ENCODE measurements around the gene RAI1.

Gene RAI1

DNA sequence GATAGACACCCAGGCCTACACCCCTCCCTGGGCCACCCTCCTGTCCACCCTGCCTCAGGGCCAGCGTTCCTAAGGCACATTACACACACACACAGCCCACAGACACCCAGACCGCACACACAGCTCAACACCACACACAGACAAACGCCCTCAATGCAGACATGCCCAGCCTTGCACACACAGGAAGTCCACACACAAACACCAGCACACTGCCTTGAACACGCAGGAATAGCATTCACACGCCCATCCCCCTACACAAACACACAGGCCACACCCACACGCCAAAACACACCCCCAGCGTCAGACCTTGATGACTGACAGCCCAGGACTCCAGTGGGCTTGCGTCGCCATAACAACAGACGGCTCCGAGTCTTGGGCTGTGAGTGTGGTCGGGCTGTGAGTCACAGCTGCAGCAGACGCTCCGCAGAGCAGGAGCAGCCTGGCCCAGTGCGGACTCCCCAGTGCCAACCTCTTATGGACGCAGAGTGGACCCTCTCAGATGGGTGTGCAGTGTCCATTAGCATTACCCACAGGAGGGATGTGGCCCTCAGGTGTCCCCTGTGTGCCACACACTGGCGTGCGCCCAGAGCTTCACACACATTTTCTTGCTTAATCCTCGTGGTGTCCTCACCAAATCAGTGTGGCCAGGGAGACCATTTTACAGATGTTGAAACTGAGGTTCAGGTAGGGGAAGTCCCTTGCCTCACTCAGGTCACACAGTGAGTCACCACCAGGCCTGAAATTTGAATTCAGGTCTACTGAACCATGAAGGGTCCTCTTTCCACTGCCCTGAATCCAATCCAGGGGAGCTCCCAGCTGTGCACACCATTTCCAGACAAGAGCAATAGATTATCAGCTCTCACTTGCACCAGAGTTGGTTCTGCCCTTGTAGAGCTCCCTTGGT, 17.8 kb upstream of the RAI1 start:
- Histone ChIP-seq H3K36me3 (ENCODE audit: control insufficient read depth in 5 of 5, insufficient read depth in 5 of 5, low read length in 5 of 5) (no peaks in the 10 kb centered on the region), H3K9me3 (ENCODE audit: control insufficient read depth in 5 of 5, low read length in 5 of 5) (peaks cover 0 to 9% (median 6%) of the 10 kb centered on the region in 5 donors), H3K27me3 (ENCODE audit: control insufficient read depth in 5 of 5, insufficient read depth in 4 of 5, low read length in 5 of 5) (peaks cover 0 to 11% (median 0%) of the 10 kb centered on the region in 5 donors), H3K4me1 (ENCODE audit: control insufficient read depth in 5 of 5, insufficient read depth in 5 of 5, low read length in 5 of 5) (peaks cover 0 to 6% (median 3%) of the 10 kb centered on the region in 5 donors), H3K27ac (ENCODE audit: low read depth, low read length) (no peak overlapping the region), H3K9ac (ENCODE audit: low read length in 5 of 5) (no peak overlapping the region), H3K4me3 (ENCODE audit: low read depth in 1 of 5, low read length in 5 of 5) (no peak overlapping the region)

DNA sequence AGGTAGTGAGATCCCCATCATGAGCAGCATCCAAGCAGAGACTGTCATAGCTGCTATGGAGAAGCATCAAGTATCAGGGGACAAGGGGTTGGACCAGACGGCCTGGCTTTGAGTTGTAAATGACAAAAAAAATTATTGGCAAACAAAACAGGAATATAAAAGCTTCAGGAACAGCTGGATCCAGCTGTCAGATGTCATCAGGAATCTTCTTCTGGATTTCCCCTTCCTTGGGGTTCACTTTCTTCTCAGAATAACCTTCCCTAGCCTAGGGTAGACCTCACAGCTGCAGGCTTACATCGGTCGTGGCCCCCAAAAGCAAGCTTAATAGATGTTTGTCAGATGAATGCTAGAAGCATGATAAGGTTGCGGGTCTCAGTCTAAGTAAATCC, 17.2 kb upstream of the RAI1 start:
- Histone ChIP-seq H3K9me3 (ENCODE audit: control insufficient read depth in 5 of 5, low read length in 5 of 5) (peaks cover 0 to 6% (median 3%) of the 10 kb centered on the region in 5 donors), H3K4me1 (ENCODE audit: control insufficient read depth in 5 of 5, insufficient read depth in 5 of 5, low read length in 5 of 5) (peaks cover 0 to 6% (median 3%) of the 10 kb centered on the region in 5 donors), H3K36me3 (ENCODE audit: control insufficient read depth in 5 of 5, insufficient read depth in 5 of 5, low read length in 5 of 5) (no peaks in the 10 kb centered on the region), H3K4me3 (ENCODE audit: low read depth in 1 of 5, low read length in 5 of 5) (no peak overlapping the region), H3K27me3 (ENCODE audit: control insufficient read depth in 5 of 5, insufficient read depth in 4 of 5, low read length in 5 of 5) (peaks cover 0 to 11% (median 0%) of the 10 kb centered on the region in 5 donors), H3K27ac (ENCODE audit: low read depth, low read length) (no peak overlapping the region), H3K9ac (ENCODE audit: low read length in 5 of 5) (no peak overlapping the region)

DNA sequence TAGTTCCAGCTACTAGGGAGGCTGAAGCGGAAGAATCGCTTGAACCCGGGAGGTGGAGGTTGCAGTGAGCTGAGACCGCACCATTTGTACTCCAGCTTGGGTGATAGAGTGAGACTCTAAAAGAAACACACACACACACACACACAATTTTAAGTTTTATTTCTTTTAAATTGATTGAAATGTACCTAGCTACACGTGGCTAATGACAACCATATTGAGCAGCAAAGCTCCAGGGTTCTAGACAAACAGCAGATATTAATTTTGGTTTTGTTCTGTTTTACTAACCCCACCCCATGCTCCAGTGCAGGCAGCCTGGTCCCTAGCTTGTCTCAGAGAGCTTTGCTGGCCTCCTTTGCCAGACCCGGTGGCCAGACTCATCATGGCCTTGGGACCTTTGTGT, 16.0 kb upstream of the RAI1 start:
- Histone ChIP-seq H3K27ac (ENCODE audit: low read depth, low read length) (no peak overlapping the region), H3K36me3 (ENCODE audit: control insufficient read depth in 5 of 5, insufficient read depth in 5 of 5, low read length in 5 of 5) (no peaks in the 10 kb centered on the region), H3K4me1 (ENCODE audit: control insufficient read depth in 5 of 5, insufficient read depth in 5 of 5, low read length in 5 of 5) (peaks cover 0 to 6% (median 3%) of the 10 kb centered on the region in 5 donors), H3K4me3 (ENCODE audit: low read depth in 1 of 5, low read length in 5 of 5) (no peak overlapping the region), H3K27me3 (ENCODE audit: control insufficient read depth in 5 of 5, insufficient read depth in 4 of 5, low read length in 5 of 5) (peaks cover 0 to 11% (median 0%) of the 10 kb centered on the region in 5 donors), H3K9ac (ENCODE audit: low read length in 5 of 5) (no peak overlapping the region), H3K9me3 (ENCODE audit: control insufficient read depth in 5 of 5, low read length in 5 of 5) (no peaks in the 10 kb centered on the region)

DNA sequence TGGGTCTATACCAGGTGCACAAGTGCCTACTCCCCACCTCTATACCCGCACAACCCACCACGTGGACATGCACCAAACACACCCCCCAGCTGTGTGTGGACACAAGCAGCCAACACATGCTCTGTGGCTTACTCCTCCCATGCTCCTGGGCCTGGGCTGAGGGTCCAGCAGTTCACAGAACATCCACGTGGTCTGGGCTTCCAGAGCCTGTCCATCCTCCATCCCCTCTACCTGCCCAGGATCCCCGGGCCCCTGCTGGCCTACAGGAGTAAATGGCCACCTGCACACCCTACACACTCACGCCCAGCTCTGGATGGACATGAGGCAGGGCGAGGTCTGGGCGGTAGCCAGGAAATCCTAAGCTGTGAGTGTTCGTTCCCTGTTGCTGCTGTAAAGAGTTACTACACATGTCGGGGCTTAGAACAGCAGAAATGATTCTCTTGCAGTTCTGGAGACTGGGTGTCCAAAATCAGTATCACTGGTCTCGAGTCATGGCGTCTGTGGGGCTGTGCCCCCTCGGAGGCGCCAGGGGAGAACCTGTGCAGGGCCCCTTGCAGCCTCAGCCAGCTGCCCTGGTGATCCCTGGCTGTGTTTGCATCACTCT, 15.0 kb upstream of the RAI1 start:
- no peaks in the 10 kb centered on the region for H3K36me3 ChIP-seq (ENCODE audit: control insufficient read depth in 5 of 5, insufficient read depth in 5 of 5, low read length in 5 of 5)
- H3K9me3 ChIP-seq (ENCODE audit: control insufficient read depth in 5 of 5, low read length in 5 of 5) = no peaks in the 10 kb centered on the region
- H3K4me3 ChIP-seq (ENCODE audit: low read depth in 1 of 5, low read length in 5 of 5) = no peak overlapping the region
- H3K27ac ChIP-seq (ENCODE audit: low read depth, low read length) = no peak overlapping the region
- H3K9ac ChIP-seq (ENCODE audit: low read length in 5 of 5) = no peak overlapping the region
- H3K27me3 ChIP-seq (ENCODE audit: control insufficient read depth in 5 of 5, insufficient read depth in 4 of 5, low read length in 5 of 5) = peaks cover 0 to 11% (median 0%) of the 10 kb centered on the region in 5 donors
- peaks cover 0 to 6% (median 3%) of the 10 kb centered on the region in 5 donors for H3K4me1 ChIP-seq (ENCODE audit: control insufficient read depth in 5 of 5, insufficient read depth in 5 of 5, low read length in 5 of 5)

DNA sequence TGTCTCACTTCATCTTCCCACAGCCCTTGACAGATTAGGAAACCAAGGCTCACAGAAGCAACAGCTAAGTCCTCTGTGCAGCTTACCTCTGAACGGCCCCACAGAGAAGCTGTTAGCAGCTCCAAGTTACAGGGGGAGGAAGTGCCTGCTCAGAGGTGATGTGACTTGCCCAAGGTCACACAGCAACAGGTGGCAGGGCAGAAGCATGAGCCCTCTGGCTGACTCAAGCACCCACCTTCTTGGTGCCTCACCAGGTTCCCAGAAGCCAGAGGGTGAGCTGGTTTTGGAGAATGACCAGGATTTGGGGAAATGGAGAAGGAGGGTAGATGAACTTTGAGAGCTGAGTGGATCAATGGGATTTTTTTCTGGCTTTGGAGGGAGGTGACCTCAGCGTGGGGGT, 14.0 kb upstream of the RAI1 start:
- H3K4me1 ChIP-seq (ENCODE audit: control insufficient read depth in 5 of 5, insufficient read depth in 5 of 5, low read length in 5 of 5) = peaks cover 0 to 6% (median 3%) of the 10 kb centered on the region in 5 donors

DNA sequence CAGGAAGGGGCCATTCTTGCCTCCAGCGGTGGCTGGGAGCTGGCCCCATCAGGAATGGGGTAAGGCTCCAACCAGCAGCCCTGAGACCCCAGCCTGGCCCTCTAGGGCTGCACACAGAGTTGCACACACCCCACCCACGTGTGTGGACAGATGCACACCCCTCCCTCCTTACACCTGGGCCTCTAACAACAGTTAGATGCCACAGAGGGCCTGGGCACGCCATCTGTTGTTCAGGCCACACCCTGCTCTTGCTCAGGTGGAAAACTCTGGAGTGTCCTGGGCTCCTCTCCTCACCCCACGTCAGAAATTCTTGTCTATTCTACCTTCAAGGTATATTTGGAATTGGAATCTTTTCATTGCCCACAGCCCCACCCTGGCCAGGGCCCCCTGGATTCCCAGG, 13.3 kb upstream of the RAI1 start:
- Histone ChIP-seq H3K27me3 (ENCODE audit: control insufficient read depth in 5 of 5, insufficient read depth in 4 of 5, low read length in 5 of 5) (peaks cover 0 to 11% (median 0%) of the 10 kb centered on the region in 5 donors), H3K9ac (ENCODE audit: low read length in 5 of 5) (no peak overlapping the region), H3K27ac (ENCODE audit: low read depth, low read length) (no peak overlapping the region), H3K4me3 (ENCODE audit: low read depth in 1 of 5, low read length in 5 of 5) (no peak overlapping the region), H3K4me1 (ENCODE audit: control insufficient read depth in 5 of 5, insufficient read depth in 5 of 5, low read length in 5 of 5) (peaks cover 0 to 6% (median 3%) of the 10 kb centered on the region in 5 donors), H3K9me3 (ENCODE audit: control insufficient read depth in 5 of 5, low read length in 5 of 5) (no peaks in the 10 kb centered on the region), H3K36me3 (ENCODE audit: control insufficient read depth in 5 of 5, insufficient read depth in 5 of 5, low read length in 5 of 5) (no peaks in the 10 kb centered on the region)

More for the DNA sequence above, 14.0 kb upstream of the RAI1 start:
- Histone ChIP-seq H3K27ac (ENCODE audit: low read depth, low read length) (no peak overlapping the region), H3K36me3 (ENCODE audit: control insufficient read depth in 5 of 5, insufficient read depth in 5 of 5, low read length in 5 of 5) (no peaks in the 10 kb centered on the region), H3K27me3 (ENCODE audit: control insufficient read depth in 5 of 5, insufficient read depth in 4 of 5, low read length in 5 of 5) (peaks cover 0 to 11% (median 0%) of the 10 kb centered on the region in 5 donors), H3K9ac (ENCODE audit: low read length in 5 of 5) (no peak overlapping the region), H3K9me3 (ENCODE audit: control insufficient read depth in 5 of 5, low read length in 5 of 5) (no peaks in the 10 kb centered on the region), H3K4me3 (ENCODE audit: low read depth in 1 of 5, low read length in 5 of 5) (no peak overlapping the region)

DNA sequence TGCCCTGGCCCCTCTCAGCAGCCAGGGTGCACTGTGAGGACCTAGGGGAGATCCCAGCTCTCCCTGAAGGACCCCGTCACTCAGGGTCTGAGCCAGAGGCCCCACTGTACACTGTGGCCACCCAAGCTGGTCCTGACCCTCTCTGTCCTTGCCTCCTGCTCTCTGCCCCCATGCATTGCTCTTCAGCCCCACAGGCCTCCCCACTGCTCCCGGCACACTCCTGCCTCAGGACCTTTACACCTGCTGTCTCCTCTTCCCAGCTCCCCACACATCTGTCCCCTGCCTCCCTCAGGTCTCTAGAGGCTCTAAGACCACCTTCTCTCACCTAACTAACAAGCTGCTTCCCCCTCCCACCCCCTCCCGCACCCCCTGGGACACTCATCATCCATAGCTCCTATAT, 12.9 kb upstream of the RAI1 start:
- H3K4me1 ChIP-seq (ENCODE audit: control insufficient read depth in 5 of 5, insufficient read depth in 5 of 5, low read length in 5 of 5) = peaks cover 0 to 2% (median 0%) of the 10 kb centered on the region in 5 donors
- H3K9me3 ChIP-seq (ENCODE audit: control insufficient read depth in 5 of 5, low read length in 5 of 5) = no peaks in the 10 kb centered on the region
- H3K4me3 ChIP-seq (ENCODE audit: low read depth in 1 of 5, low read length in 5 of 5) = no peak overlapping the region
- H3K27ac ChIP-seq (ENCODE audit: low read depth, low read length) = no peak overlapping the region
- no peaks in the 10 kb centered on the region for H3K36me3 ChIP-seq (ENCODE audit: control insufficient read depth in 5 of 5, insufficient read depth in 5 of 5, low read length in 5 of 5)
- H3K27me3 ChIP-seq (ENCODE audit: control insufficient read depth in 5 of 5, insufficient read depth in 4 of 5, low read length in 5 of 5) = peaks cover 0 to 9% (median 0%) of the 10 kb centered on the region in 5 donors
- H3K9ac ChIP-seq (ENCODE audit: low read length in 5 of 5) = no peak overlapping the region

DNA sequence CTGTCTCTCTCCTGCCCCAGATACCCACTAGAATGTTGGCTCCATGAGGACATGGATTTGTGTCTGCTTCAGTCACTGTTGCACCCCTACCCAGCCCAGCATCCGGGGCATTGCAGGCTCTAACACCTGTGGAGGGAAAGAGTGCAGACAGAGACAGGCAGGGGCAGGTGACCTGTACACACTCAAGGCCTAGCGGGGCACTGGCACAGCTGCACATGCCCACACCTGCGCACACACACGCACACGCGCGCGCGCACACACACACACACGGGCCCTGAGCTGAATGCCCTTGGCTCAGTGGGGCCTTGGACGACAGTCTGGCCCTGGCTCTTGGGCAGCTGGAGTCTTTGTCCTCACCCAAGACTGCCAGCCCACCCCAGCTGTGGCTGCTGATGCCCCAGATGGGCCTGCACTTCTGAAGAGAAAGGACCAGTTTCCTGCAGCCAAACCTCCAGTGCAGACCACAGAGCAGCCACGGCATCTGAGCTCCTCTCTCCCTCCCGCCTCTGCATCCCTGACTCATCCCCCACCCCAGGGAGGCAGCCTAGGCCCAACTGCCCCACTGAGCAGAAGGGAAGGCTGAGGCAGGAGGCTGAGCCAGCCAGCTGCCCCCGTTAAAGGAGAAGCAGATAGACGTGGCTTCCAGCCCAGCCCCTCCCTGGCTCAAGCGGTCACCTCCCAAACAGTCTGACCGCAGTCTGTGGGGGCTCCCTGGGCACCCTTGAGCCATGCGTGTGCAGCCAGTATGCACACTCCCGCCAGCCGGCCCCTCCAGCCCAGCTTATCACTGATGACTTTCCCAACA, 12.3 kb upstream of the RAI1 start:
- Histone ChIP-seq H3K9ac (ENCODE audit: low read length in 5 of 5) (no peak overlapping the region), H3K9me3 (ENCODE audit: control insufficient read depth in 5 of 5, low read length in 5 of 5) (no peaks in the 10 kb centered on the region), H3K4me1 (ENCODE audit: control insufficient read depth in 5 of 5, insufficient read depth in 5 of 5, low read length in 5 of 5) (no peaks in the 10 kb centered on the region), H3K36me3 (ENCODE audit: control insufficient read depth in 5 of 5, insufficient read depth in 5 of 5, low read length in 5 of 5) (no peaks in the 10 kb centered on the region), H3K27me3 (ENCODE audit: control insufficient read depth in 5 of 5, insufficient read depth in 4 of 5, low read length in 5 of 5) (peaks cover 0 to 5% (median 2%) of the 10 kb centered on the region in 5 donors), H3K27ac (ENCODE audit: low read depth, low read length) (no peak overlapping the region), H3K4me3 (ENCODE audit: low read depth in 1 of 5, low read length in 5 of 5) (no peak overlapping the region)

DNA sequence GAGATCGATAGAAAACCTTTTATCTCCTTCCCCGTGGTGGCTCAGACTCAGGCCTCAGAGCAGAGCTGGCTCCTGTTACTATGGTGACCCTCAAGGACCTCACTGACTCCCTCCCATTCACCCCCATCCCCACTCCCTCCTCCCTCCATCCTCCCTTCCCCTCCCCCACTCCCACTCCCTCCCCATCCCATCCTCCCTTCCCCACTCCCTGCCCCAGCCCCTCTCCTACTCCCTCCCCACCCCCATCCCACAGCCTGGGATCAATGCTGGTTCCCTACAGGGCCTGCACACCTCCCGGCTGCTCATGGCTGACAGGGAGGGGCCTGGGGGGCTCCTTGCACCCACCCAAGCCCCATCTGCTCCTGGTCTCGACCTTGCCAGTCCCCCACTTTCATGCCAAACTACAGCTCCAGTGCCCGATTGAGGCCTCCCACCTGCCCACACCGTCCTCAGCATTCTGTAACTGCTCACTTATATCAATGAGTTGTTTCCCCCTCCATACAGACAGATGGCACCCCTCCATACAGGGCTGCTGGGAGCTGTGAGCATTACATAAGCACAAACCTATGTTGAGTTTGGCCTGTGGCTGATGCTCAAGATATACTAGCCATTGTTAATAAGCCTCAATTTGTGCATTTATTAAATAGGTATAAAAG, 11.6 kb upstream of the RAI1 start:
- Histone ChIP-seq H3K9ac (ENCODE audit: low read length in 5 of 5) (no peak overlapping the region), H3K27ac (ENCODE audit: low read depth, low read length) (no peak overlapping the region), H3K9me3 (ENCODE audit: control insufficient read depth in 5 of 5, low read length in 5 of 5) (no peaks in the 10 kb centered on the region), H3K4me1 (ENCODE audit: control insufficient read depth in 5 of 5, insufficient read depth in 5 of 5, low read length in 5 of 5) (no peaks in the 10 kb centered on the region), H3K36me3 (ENCODE audit: control insufficient read depth in 5 of 5, insufficient read depth in 5 of 5, low read length in 5 of 5) (no peaks in the 10 kb centered on the region), H3K27me3 (ENCODE audit: control insufficient read depth in 5 of 5, insufficient read depth in 4 of 5, low read length in 5 of 5) (peaks cover 0 to 4% (median 0%) of the 10 kb centered on the region in 5 donors), H3K4me3 (ENCODE audit: low read depth in 1 of 5, low read length in 5 of 5) (no peak overlapping the region)

Data from subcutaneous abdominal adipose tissue (tissue), 5 donors.